HUES48 (cell line): ENCODE results near the gene RRBP1.

Experiments
- H3K27ac ChIP-seq: one replicate; pipeline ENCODE4 v1.7.0; 2013; ENCODE audit warnings: low read depth, low read length, inconsistent platforms
- H3K27me3 ChIP-seq: 2 replicates; pipeline ENCODE4 v1.6.1; 2013; ENCODE audit warnings: mild to moderate bottlenecking, low read length; ENCODE audit not compliant: control insufficient read depth, insufficient read depth
- H3K36me3 ChIP-seq: 2 replicates; pipeline ENCODE4 v1.6.1; 2013; ENCODE audit warnings: low read length; ENCODE audit not compliant: control insufficient read depth, insufficient read depth
- H3K4me1 ChIP-seq: 2 replicates; pipeline ENCODE4 v1.6.1; 2013; ENCODE audit warnings: mild to moderate bottlenecking, low read length; ENCODE audit not compliant: control insufficient read depth, insufficient read depth
- H3K4me3 ChIP-seq: 2 replicates; pipeline ENCODE4 v1.5.1; 2013; ENCODE audit warnings: mild to moderate bottlenecking, low read depth, low read length
- H3K9ac ChIP-seq: 2 replicates; pipeline ENCODE4 v1.6.1; 2013; ENCODE audit warnings: mild to moderate bottlenecking, low read depth, low read length, moderate library complexity
- H3K9me3 ChIP-seq: 2 replicates; pipeline ENCODE4 v1.6.1; 2013; ENCODE audit warnings: low read length; ENCODE audit not compliant: control insufficient read depth, insufficient read depth

The RRBP1 gene

GRCh38 chr20:17646209-17646960 lies 35.7 kb downstream of the RRBP1 start:
- H3K4me1 ChIP-seq, result no peaks in the 10 kb centered on the region
- H3K4me3 ChIP-seq, result no peak overlapping the region
- peaks cover 26% of the 10 kb centered on the region for H3K36me3 ChIP-seq
- no peak overlapping the region for H3K27ac ChIP-seq
- no peak overlapping the region for H3K9ac ChIP-seq
- H3K27me3 ChIP-seq, result no peaks in the 10 kb centered on the region
- no peaks in the 10 kb centered on the region for H3K9me3 ChIP-seq

GRCh38 chr20:17645546-17646208 lies 36.4 kb downstream of the RRBP1 start:
- H3K27ac ChIP-seq, result no peak overlapping the region

GRCh38 chr20:17645010-17645409 lies 37.0 kb downstream of the RRBP1 start:
- Histone ChIP-seq H3K9me3 (no peaks in the 10 kb centered on the region), H3K4me1 (no peaks in the 10 kb centered on the region), H3K27ac (no peak overlapping the region), H3K9ac (no peak overlapping the region), H3K4me3 (no peak overlapping the region), H3K36me3 (peaks cover 34% of the 10 kb centered on the region), H3K27me3 (no peaks in the 10 kb centered on the region)

More at GRCh38 chr20:17645546-17646208, 36.4 kb downstream of the RRBP1 start:
- Histone ChIP-seq H3K27me3 (no peaks in the 10 kb centered on the region), H3K36me3 (peaks cover 33% of the 10 kb centered on the region), H3K9me3 (no peaks in the 10 kb centered on the region), H3K9ac (no peak overlapping the region), H3K4me1 (no peaks in the 10 kb centered on the region), H3K4me3 (no peak overlapping the region)

- Histone ChIP-seq H3K9ac (no peak overlapping the region), H3K27ac (no peak overlapping the region), H3K9me3 (no peaks in the 10 kb centered on the region), H3K4me3 (no peak overlapping the region), H3K36me3 (peaks cover 37% of the 10 kb centered on the region), H3K4me1 (no peaks in the 10 kb centered on the region), H3K27me3 (no peaks in the 10 kb centered on the region)
These were observed 37.6 kb downstream of the RRBP1 start for GRCh38 chr20:17644451-17644850.

GRCh38 chr20:17643531-17644188 lies 38.4 kb downstream of the RRBP1 start:
- no peak overlapping the region for H3K9ac ChIP-seq
- H3K27ac ChIP-seq, result no peak overlapping the region
- H3K4me1 ChIP-seq, result no peaks in the 10 kb centered on the region

GRCh38 chr20:17642404-17643269 lies 39.4 kb downstream of the RRBP1 start:
- Histone ChIP-seq H3K27ac (no peak overlapping the region), H3K9ac (no peak overlapping the region), H3K4me3 (no peak overlapping the region), H3K9me3 (no peaks in the 10 kb centered on the region), H3K4me1 (no peaks in the 10 kb centered on the region), H3K36me3 (peaks cover 48% of the 10 kb centered on the region), H3K27me3 (no peaks in the 10 kb centered on the region)

More at GRCh38 chr20:17643531-17644188, 38.4 kb downstream of the RRBP1 start:
- Histone ChIP-seq H3K9me3 (no peaks in the 10 kb centered on the region), H3K27me3 (no peaks in the 10 kb centered on the region), H3K36me3 (peaks cover 42% of the 10 kb centered on the region), H3K4me3 (no peak overlapping the region)

- no peaks in the 10 kb centered on the region for H3K4me1 ChIP-seq
- H3K4me3 ChIP-seq, result no peak overlapping the region
- H3K9ac ChIP-seq, result no peak overlapping the region
- no peaks in the 10 kb centered on the region for H3K27me3 ChIP-seq
- peaks cover 51% of the 10 kb centered on the region for H3K36me3 ChIP-seq
- H3K9me3 ChIP-seq, result no peaks in the 10 kb centered on the region
- H3K27ac ChIP-seq, result no peak overlapping the region
These were observed 40.0 kb downstream of the RRBP1 start for GRCh38 chr20:17641993-17642392.

- no peaks in the 10 kb centered on the region for H3K9me3 ChIP-seq
- no peaks in the 10 kb centered on the region for H3K27me3 ChIP-seq
- H3K27ac ChIP-seq, result no peak overlapping the region
- no peak overlapping the region for H3K9ac ChIP-seq
- H3K36me3 ChIP-seq, result peaks cover 53% of the 10 kb centered on the region
- H3K4me3 ChIP-seq, result no peak overlapping the region
- H3K4me1 ChIP-seq, result no peaks in the 10 kb centered on the region
These were observed 40.5 kb downstream of the RRBP1 start for GRCh38 chr20:17641520-17641964.

GRCh38 chr20:17640875-17641378 lies 41.1 kb downstream of the RRBP1 start:
- Histone ChIP-seq H3K36me3 (peaks cover 59% of the 10 kb centered on the region), H3K9ac (no peak overlapping the region), H3K9me3 (no peaks in the 10 kb centered on the region), H3K27me3 (no peaks in the 10 kb centered on the region), H3K4me1 (no peaks in the 10 kb centered on the region), H3K27ac (no peak overlapping the region), H3K4me3 (no peak overlapping the region)

GRCh38 chr20:17640146-17640874 lies 41.7 kb downstream of the RRBP1 start:
- no peaks in the 10 kb centered on the region for H3K9me3 ChIP-seq
- H3K9ac ChIP-seq, result no peak overlapping the region
- H3K27me3 ChIP-seq, result no peaks in the 10 kb centered on the region
- H3K27ac ChIP-seq, result no peak overlapping the region
- H3K4me3 ChIP-seq, result no peak overlapping the region
- H3K36me3 ChIP-seq, result peaks cover 65% of the 10 kb centered on the region
- no peaks in the 10 kb centered on the region for H3K4me1 ChIP-seq
